T-helper 2 cell treated with Interferon-gamma antibody and Interleukin-4, amounts not matched to agents 5 μg/mL and 100 μg/mL, for 36 hours (primary cell): Measurements from ENCODE around the gene TSHZ2.
"Not testable (repeated sequence)": the region's sequence is repeated elsewhere in the genome, so short reads cannot be mapped to it uniquely, and the experiment has no call there.

Source experiments
- DNase-seq: peaks from one replicate; pipeline ENCODE4 v3.0.0; 2021; ENCODE audit warnings: low spot score
- H3K27ac Mint-ChIP-seq: one replicate; pipeline ENCODE4 v1.8.0; 2021; ENCODE audit warnings: mild to moderate bottlenecking, mixed read lengths
- H3K27me3 Mint-ChIP-seq: one replicate; pipeline ENCODE4 v1.8.0; 2021; ENCODE audit warnings: low read depth, mixed read lengths
- H3K36me3 Mint-ChIP-seq: one replicate; pipeline ENCODE4 v1.8.0; 2021; ENCODE audit warnings: low read depth, mixed read lengths
- H3K4me1 Mint-ChIP-seq: one replicate; pipeline ENCODE4 v1.8.0; 2021; ENCODE audit warnings: low read depth, mixed read lengths
- H3K4me3 Mint-ChIP-seq: one replicate; pipeline ENCODE4 v1.8.0; 2022; ENCODE audit warnings: mild to moderate bottlenecking, moderate library complexity, mixed read lengths
- H3K9me3 Mint-ChIP-seq: one replicate; pipeline ENCODE4 v1.8.0; 2021; ENCODE audit warnings: mixed read lengths

The TSHZ2 gene

DNA sequence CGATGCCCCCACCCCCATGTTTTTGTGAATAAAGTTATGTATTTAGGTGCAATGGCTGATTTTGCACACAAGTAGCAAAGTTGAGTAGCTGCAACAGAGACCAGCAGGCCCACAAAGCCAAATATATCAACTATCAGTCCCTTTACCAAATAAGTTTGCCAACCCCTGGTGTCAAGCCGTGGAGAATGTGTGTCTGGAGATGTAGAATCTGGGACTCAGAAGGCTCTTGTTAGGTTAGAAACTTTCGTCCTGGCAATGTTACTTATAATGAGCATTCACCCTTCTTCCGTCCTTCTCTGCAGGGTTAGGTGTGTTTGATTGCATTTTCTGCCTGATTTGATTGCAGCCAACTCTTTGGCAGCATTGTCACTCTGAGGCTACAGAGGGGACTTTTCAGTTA lies 563.7 kb downstream of the TSHZ2 start:
- H3K4me1 Mint-ChIP-seq = no peaks in the 10 kb centered on the region
- H3K36me3 Mint-ChIP-seq = no peaks in the 10 kb centered on the region
- H3K9me3 Mint-ChIP-seq = no peaks in the 10 kb centered on the region
- no peaks in the 10 kb centered on the region for H3K27me3 Mint-ChIP-seq
- no peak overlapping the region for H3K27ac Mint-ChIP-seq
- no peak overlapping the region for H3K4me3 Mint-ChIP-seq
- no peak for DNase-seq

DNA sequence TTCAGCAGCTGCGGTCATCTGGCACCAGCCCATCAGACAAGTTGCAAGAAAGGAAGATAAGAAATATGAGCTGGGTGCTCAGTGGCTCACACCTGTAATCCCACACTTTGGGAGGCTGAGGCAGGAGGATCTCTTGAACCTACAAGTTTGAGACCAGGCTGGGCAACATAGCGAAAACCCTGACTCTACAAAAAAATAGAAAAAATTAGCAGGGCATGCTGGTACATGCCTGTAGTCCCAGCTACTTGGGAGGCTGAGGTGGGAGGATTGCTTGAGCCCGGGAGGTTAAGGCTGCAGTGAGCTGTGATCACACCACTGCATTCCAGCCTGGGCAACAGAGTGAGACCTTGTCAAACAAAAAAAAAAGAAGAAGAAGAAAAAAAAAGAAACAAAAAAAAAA lies 564.2 kb downstream of the TSHZ2 start:
- not testable (repeated sequence) for DNase-seq, H3K27me3 Mint-ChIP-seq, H3K4me3 Mint-ChIP-seq, H3K27ac Mint-ChIP-seq, H3K9me3 Mint-ChIP-seq, H3K36me3 Mint-ChIP-seq, H3K4me1 Mint-ChIP-seq

DNA sequence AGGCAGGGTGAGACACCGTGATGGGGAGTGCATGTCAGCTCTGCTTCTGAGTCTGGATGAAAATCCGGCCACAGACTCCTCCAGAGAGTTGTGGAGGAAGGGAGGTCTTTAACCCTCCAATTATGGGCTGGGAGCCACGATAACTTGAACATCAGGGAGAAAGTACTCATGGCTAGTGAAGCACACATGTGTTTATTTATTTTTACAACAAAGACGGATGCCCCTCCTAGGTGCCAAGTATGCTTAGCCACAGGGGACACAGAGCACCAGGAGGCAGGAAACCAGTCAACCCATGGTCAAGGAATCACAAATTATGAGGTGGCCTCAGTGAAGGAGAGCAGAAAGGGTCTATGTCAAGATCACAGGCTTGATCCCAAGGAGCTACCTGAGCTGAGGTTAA lies 567.4 kb downstream of the TSHZ2 start:
- no peaks in the 10 kb centered on the region for H3K36me3 Mint-ChIP-seq
- no peaks in the 10 kb centered on the region for H3K4me1 Mint-ChIP-seq
- H3K4me3 Mint-ChIP-seq = no peak overlapping the region
- H3K9me3 Mint-ChIP-seq = no peaks in the 10 kb centered on the region
- no peak overlapping the region for H3K27ac Mint-ChIP-seq
- no peaks in the 10 kb centered on the region for H3K27me3 Mint-ChIP-seq
- no peak for DNase-seq
